Spleen (tissue), 11 donors: ENCODE measurements around the gene MAPT. TPM values are rescaled to one million over a fixed set of nuclear protein-coding genes. Genes with fewer than 3 reads are reported as not detected.
"Not testable (repeated sequence)": the region's sequence is repeated elsewhere in the genome, so short reads cannot be mapped to it uniquely, and the experiment has no call there.

ENCODE experiments used
- DNase-seq: peaks from one replicate; pipeline ENCODE4 v3.0.0-alpha.2; 2020
- H3K27ac ChIP-seq, 8 donors: fragments of 200-600 bp; sonication (generic) in 7 of 8; 1 replicate in 4 of 8; 2 replicates in 4 of 8; pipeline versions ENCODE4 v1.5.0 to v1.8.0; 2016 to 2021; ENCODE audit warnings: inconsistent platforms in 4 of 8, mild to moderate bottlenecking in 4 of 8, moderate library complexity in 1 of 8
- H3K27me3 ChIP-seq, 7 donors: fragments of 200-600 bp; sonication (generic) in 6 of 7; replicated peaks in 1 of 7; 1 replicate in 4 of 7; 2 replicates in 3 of 7; pipeline versions ENCODE4 v1.5.0 to v1.8.0; 2016 to 2021; ENCODE audit warnings: inconsistent platforms in 3 of 7, mild to moderate bottlenecking in 1 of 7
- H3K36me3 ChIP-seq, 6 donors: fragments of 200-600 bp; sonication (generic) in 5 of 6; 1 replicate in 4 of 6; 2 replicates in 2 of 6; pipeline versions ENCODE4 v1.5.0 to v1.8.0; 2016 to 2021; ENCODE audit warnings: inconsistent platforms in 2 of 6
- H3K4me1 ChIP-seq, 6 donors: fragments of 200-600 bp; sonication (generic) in 5 of 6; 1 replicate in 3 of 6; 2 replicates in 3 of 6; pipeline versions ENCODE4 v1.5.0 to v1.8.0; 2016 to 2021; ENCODE audit warnings: inconsistent platforms in 3 of 6
- H3K4me3 ChIP-seq, 8 donors: fragments of 200-600 bp; sonication (generic) in 7 of 8; 1 replicate in 4 of 8; 2 replicates in 4 of 8; pipeline versions ENCODE4 v1.5.0 to v1.8.0; 2016 to 2021; ENCODE audit warnings: inconsistent platforms in 4 of 8, mild to moderate bottlenecking in 4 of 8, moderate library complexity in 2 of 8
- H3K9me3 ChIP-seq, 8 donors: fragments of 200-600 bp; sonication (generic) in 7 of 8; 1 replicate in 4 of 8; 2 replicates in 4 of 8; pipeline versions ENCODE4 v1.5.0 to v1.8.0; 2016 to 2021; ENCODE audit warnings: inconsistent platforms in 4 of 8
- CTCF ChIP-seq, 11 experiments: fragments of 200-600 bp in 7 of 11; fragments of 450-650 bp in 4 of 11; sonication (generic) in 4 of 11; IDR thresholded peaks in 8 of 11; conservative IDR thresholded peaks in 3 of 11; 1 replicate in 7 of 11; 2 replicates in 4 of 11; pipeline versions ENCODE4 v1.4.0 to v1.8.0; 2016 to 2021; ENCODE audit warnings: antibody characterized with exemption in 11 of 11, inconsistent platforms in 4 of 11, mild to moderate bottlenecking in 1 of 11
- POLR2A ChIP-seq, 3 donors: fragments of 450-650 bp; IDR thresholded peaks; one replicate each; pipeline ENCODE4 v1.5.1; 2017; ENCODE audit warnings: antibody characterized with exemption in 3 of 3, mild to moderate bottlenecking in 1 of 3
- POLR2AphosphoS5 ChIP-seq, 3 donors: sonication (generic); formaldehyde crosslinking; IDR thresholded peaks; one replicate each; pipeline ENCODE4 v1.5.1; 2017; ENCODE audit warnings: antibody characterized with exemption in 3 of 3
- WGBS, 5 donors: extraction: QIAGEN DNeasy Blood & Tissue Kit in 3 of 5; methylation state at CpG; one replicate each; pipeline versions ENCODE4 v1.1.5 to v1.1.7; 2013 to 2018; 5-methylcytosine and 5-hydroxymethylcytosine counted together
- intact Hi-C: fragments of 100-400 bp; cut with DNase I; formaldehyde crosslinking; loops from one replicate; pipeline ENCODE4 v1.15.0; 2023; ENCODE audit warnings: low total_unique reads
- polyA plus RNA-seq, 3 donors: library from polyadenylated mRNA; stranded (reverse); fragments of 200-250 nt; gene quantifications; one replicate each; pipeline ENCODE4 v1.2.1, GENCODE V29; 2013
- total RNA-seq, 7 donors: library from RNA; depleted of rRNA in 3 of 7; stranded (reverse); fragments of >200 nt in 3 of 7; fragmentation: NEBNext Ultra II Directional in 4 of 7; extraction: Animal tissue kit (Norgen Biotek cat#: 25700) in 4 of 7; gene quantifications; one replicate each; pipeline versions ENCODE4 v1.1.0 to v1.2.1, GENCODE V29; 2016 to 2021
- donor health status: healthy with polysubstance abuse.
- donor health status: DM: no; HTN: no; CAD: no; lungs with moderate emphysema.
- donor health status: DM: no; HTN: no; CAD: no.
- donor health status: Bipolar disorder and iron deficiency.
- donor health status: healthy.
- donor health status: DM: no; HTN: no; CAD: no.
- donor health status: DM: yes; HTN: yes; CAD: no.

The MAPT gene
- total and polyA plus RNA-seq, 10 donors, result 0.15 to 1.6 (median 0.66) TPM

GRCh38 chr17:46011711-46012505 lies 117.6 kb downstream of the MAPT start:
- peak; percentile 66 for DNase-seq
- intact Hi-C loops, result no loop called here
- Histone ChIP-seq H3K27me3 (peaks cover 0 to 6% (median 0%) of the 10 kb centered on the region in 7 donors), H3K36me3 (no peaks in the 10 kb centered on the region), H3K9me3 (no peaks in the 10 kb centered on the region), H3K4me1 (no peaks in the 10 kb centered on the region), H3K27ac (no peak overlapping the region), H3K4me3 (no peak overlapping the region)
- no peak for TF ChIP-seq POLR2AphosphoS5 (IDR thresholded peaks at IDR 0.05)
- TF ChIP-seq CTCF (IDR thresholded peaks at IDR 0.05 in 8 of 11, conservative IDR thresholded peaks at IDR 0.05 in 3 of 11), result no peak
- TF ChIP-seq POLR2A (IDR thresholded peaks at IDR 0.05), result no peak
- 81 to 89% (median 86%) methylated on average over 24 to 28 of the region's 28 CpGs for WGBS, 5 donors

GRCh38 chr17:46012506-46013079 lies 118.2 kb downstream of the MAPT start:
- WGBS, 5 donors, result 79 to 81% (median 80%) methylated on average over 10 to 11 of the region's 11 CpGs
- H3K4me3 ChIP-seq, result no peak overlapping the region
- peak; percentile 59 for DNase-seq
- no peak overlapping the region for H3K27ac ChIP-seq
- no peaks in the 10 kb centered on the region for H3K9me3 ChIP-seq
- TF ChIP-seq POLR2A (IDR thresholded peaks at IDR 0.05) (no peak), CTCF (IDR thresholded peaks at IDR 0.05 in 8 of 11, conservative IDR thresholded peaks at IDR 0.05 in 3 of 11) (no peak), POLR2AphosphoS5 (IDR thresholded peaks at IDR 0.05) (no peak)
- H3K36me3 ChIP-seq, result no peaks in the 10 kb centered on the region
- H3K27me3 ChIP-seq, result peaks cover 0 to 6% (median 0%) of the 10 kb centered on the region in 7 donors
- no peaks in the 10 kb centered on the region for H3K4me1 ChIP-seq
- intact Hi-C loops, result no loop called here

- peak; percentile 66 for DNase-seq
- H3K36me3 ChIP-seq, result no peaks in the 10 kb centered on the region
- TF ChIP-seq POLR2AphosphoS5 (IDR thresholded peaks at IDR 0.05) (no peak), POLR2A (IDR thresholded peaks at IDR 0.05) (no peak), CTCF (IDR thresholded peaks at IDR 0.05 in 8 of 11, conservative IDR thresholded peaks at IDR 0.05 in 3 of 11) (no peak)
- H3K27me3 ChIP-seq, result peaks cover 0 to 6% (median 0%) of the 10 kb centered on the region in 7 donors
- no peak overlapping the region for H3K4me3 ChIP-seq
- no peaks in the 10 kb centered on the region for H3K9me3 ChIP-seq
- no peak overlapping the region for H3K27ac ChIP-seq
- intact Hi-C loops, result no loop called here
- H3K4me1 ChIP-seq, result peaks cover 0 to 3% (median 0%) of the 10 kb centered on the region in 6 donors
- WGBS, 5 donors, result 89 to 96% (median 94%) methylated on average over 3 to 7 of the region's 7 CpGs
Observed at GRCh38 chr17:46013127-46013501, 118.8 kb downstream of the MAPT start.

- TF ChIP-seq POLR2AphosphoS5 (IDR thresholded peaks at IDR 0.05) (no peak), CTCF (IDR thresholded peaks at IDR 0.05 in 8 of 11, conservative IDR thresholded peaks at IDR 0.05 in 3 of 11) (no peak), POLR2A (IDR thresholded peaks at IDR 0.05) (no peak)
Observed at GRCh38 chr17:46013502-46014165, 119.3 kb downstream of the MAPT start.

GRCh38 chr17:46019408-46019925 lies 125.1 kb downstream of the MAPT start:
- peak overlapping the region in 7 of 8 donors; percentile 51 to 80 (median 74) for H3K27ac ChIP-seq
- H3K4me3 ChIP-seq, intact Hi-C loops, H3K27me3 ChIP-seq, H3K9me3 ChIP-seq: not testable (repeated sequence)
- DNase-seq, result peak; percentile 60
- peaks cover 0 to 12% (median 0%) of the 10 kb centered on the region in 6 donors for H3K36me3 ChIP-seq
- WGBS, 5 donors, result 77 to 93% (median 88%) methylated on average over 8 of the region's 8 CpGs
- H3K4me1 ChIP-seq, result peaks cover 0 to 32% (median 11%) of the 10 kb centered on the region in 6 donors

More at GRCh38 chr17:46013502-46014165, 119.3 kb downstream of the MAPT start:
- intact Hi-C loops, result no loop called here
- Histone ChIP-seq H3K4me1 (peaks cover 0 to 7% (median 0%) of the 10 kb centered on the region in 6 donors), H3K4me3 (no peak overlapping the region), H3K27me3 (peaks cover 0 to 6% (median 0%) of the 10 kb centered on the region in 7 donors), H3K36me3 (no peaks in the 10 kb centered on the region), H3K27ac (no peak overlapping the region), H3K9me3 (no peaks in the 10 kb centered on the region)
- DNase-seq, result peak; percentile 21
- WGBS, 5 donors, result 83 to 90% (median 88%) methylated on average over 9 of the region's 9 CpGs
